Ovary (tissue), 9 donors: ENCODE results near the gene SOCS2. TPM values are rescaled to one million over a fixed set of nuclear protein-coding genes. Genes with fewer than 3 reads are reported as not detected.
"Not testable (repeated sequence)": the region's sequence is repeated elsewhere in the genome, so short reads cannot be mapped to it uniquely, and the experiment has no call there.

Source experiments
- DNase-seq, 5 donors: peaks; one replicate each; pipeline ENCODE4 v3.0.0-alpha.2; 2019 to 2020
- H3K27ac ChIP-seq, 2 donors: fragments of 200-600 bp; one replicate each; pipeline versions ENCODE4 v1.5.1 to v1.8.0; 2019 to 2022
- H3K27me3 ChIP-seq: fragments of 200-600 bp; one replicate; pipeline ENCODE4 v1.8.0; 2022
- H3K36me3 ChIP-seq: fragments of 200-600 bp; sonication (generic); one replicate; pipeline ENCODE4 v1.5.1; 2019
- H3K4me1 ChIP-seq: one replicate; pipeline ENCODE4 v1.8.1; 2013; ENCODE audit warnings: mild to moderate bottlenecking, moderate library complexity; ENCODE audit not compliant: insufficient read depth
- H3K4me3 ChIP-seq: fragments of 200-600 bp; sonication (generic); one replicate; pipeline ENCODE4 v1.5.1; 2017
- H3K9me3 ChIP-seq, 2 donors: fragments of 200-600 bp in 1 of 2; sonication (generic) in 1 of 2; one replicate each; pipeline versions ENCODE4 v1.5.1 to v1.8.1; 2013 to 2019; ENCODE audit warnings: mild to moderate bottlenecking in 1 of 2, moderate library complexity in 1 of 2
- CTCF ChIP-seq, 3 donors: fragments of 450-650 bp in 2 of 3; fragments of 200-600 bp in 1 of 3; IDR thresholded peaks; one replicate each; pipeline versions ENCODE4 v1.5.1 to v1.8.0; 2016 to 2022; ENCODE audit warnings: antibody characterized with exemption in 3 of 3, mild to moderate bottlenecking in 1 of 3
- EP300 ChIP-seq: sonication (generic); formaldehyde crosslinking; IDR thresholded peaks from one replicate; pipeline ENCODE4 v1.6.1; 2017; ENCODE audit warnings: antibody characterized with exemption
- POLR2A ChIP-seq: fragments of 450-650 bp; IDR thresholded peaks from one replicate; pipeline ENCODE4 v1.6.1; 2017; ENCODE audit warnings: antibody characterized with exemption, mild to moderate bottlenecking, moderate library complexity
- WGBS, 3 donors: extraction: QIAGEN DNeasy Blood & Tissue Kit in 1 of 3; methylation state at CpG; one replicate each; pipeline versions ENCODE4 v1.1.5 to v1.1.7; 2013 to 2017; 5-methylcytosine and 5-hydroxymethylcytosine counted together
- intact Hi-C, 4 donors: fragments of 100-400 bp; cut with DNase I; formaldehyde crosslinking; loops; one replicate each; pipeline versions ENCODE4 v1.11.0 to v1.15.1; 2022 to 2023
- polyA plus RNA-seq, 2 donors: library from polyadenylated mRNA; stranded (reverse); fragments of 200-250 nt in 1 of 2; fragments of 350-450 nt in 1 of 2; fragmentation: Illumina TruSeq in 1 of 2; extraction: RNeasy Lipid Tissue Mini Kit (QIAGEN cat#74804) in 1 of 2; gene quantifications; one replicate each; pipeline ENCODE4 v1.2.3, GENCODE V29; 2013 to 2014
- total RNA-seq, 7 donors: library from RNA; depleted of rRNA in 2 of 7; stranded (reverse); fragments of >200 nt in 2 of 7; fragmentation: NEBNext Ultra II Directional in 3 of 7; extraction: Animal tissue kit (Norgen Biotek cat#: 25700) in 3 of 7; gene quantifications; one replicate each; pipeline versions ENCODE4 v1.1.0 to v1.2.4, GENCODE V29; 2016 to 2023
- donor health status: DM: no; HTN: no; CAD: no; lungs with moderate emphysema.
- donor health status: DM: no; HTN: no; CAD: no.
- donor health status: Bipolar disorder and iron deficiency.
- donor health status: DM: yes; HTN: yes; CAD: no.
- donor health status: DM: no; HTN: no; CAD: no.
- donor health status: DM: yes; HTN: yes; CAD: no.

SOCS2 gene
- total and polyA plus RNA-seq, 9 donors, result 10.0 to 67.9 (median 21.0) TPM

- intact Hi-C loops, result no loop called here
- TF ChIP-seq CTCF (IDR thresholded peaks at IDR 0.05) (no peak), EP300 (no peak), POLR2A (no peak)
- WGBS, 3 donors, result 61 to 78% (median 67%) methylated on average over 2 of the region's 2 CpGs
- DNase-seq, result no peak
- Histone ChIP-seq H3K36me3 (no peaks in the 10 kb centered on the region), H3K27me3 (no peaks in the 10 kb centered on the region), H3K4me1 (no peaks in the 10 kb centered on the region), H3K4me3 (no peak overlapping the region), H3K27ac (no peak overlapping the region), H3K9me3 (no peaks in the 10 kb centered on the region)
Measured at GRCh38 chr12:93624595-93625294, 52.3 kb downstream of the SOCS2 start.

GRCh38 chr12:93625295-93625645 lies 52.8 kb downstream of the SOCS2 start:
- H3K4me3 ChIP-seq, H3K27me3 ChIP-seq, H3K36me3 ChIP-seq, H3K4me1 ChIP-seq, H3K9me3 ChIP-seq, intact Hi-C loops, DNase-seq, H3K27ac ChIP-seq: not testable (repeated sequence)
- WGBS, 3 donors, result 89 to 91% (median 89%) methylated on average over 8 of the region's 8 CpGs

- TF ChIP-seq EP300 (no peak), CTCF (IDR thresholded peaks at IDR 0.05) (no peak), POLR2A (no peak)
- intact Hi-C loops, result no loop called here
- H3K9me3 ChIP-seq, result no peaks in the 10 kb centered on the region
- no peak overlapping the region for H3K4me3 ChIP-seq
- H3K36me3 ChIP-seq, result no peaks in the 10 kb centered on the region
- H3K27me3 ChIP-seq, result no peaks in the 10 kb centered on the region
- H3K4me1 ChIP-seq, result no peaks in the 10 kb centered on the region
- H3K27ac ChIP-seq, result no peak overlapping the region
- WGBS, 3 donors, result 65 to 73% (median 70%) methylated on average over 4 of the region's 4 CpGs
- DNase-seq, result no peak
Measured at GRCh38 chr12:93626160-93626559, 53.7 kb downstream of the SOCS2 start.

Other genes with a start within 250 kb of the SOCS2 start
- gene NUDT4, start 194.8 kb upstream of the SOCS2 start, total RNA-seq, result 100 to 1,000 TPM; 129 to 185 (median 149) TPM
- gene NUDT4, start 194.8 kb upstream of the SOCS2 start, polyA plus RNA-seq, result 100 to 1,000 TPM; 102 to 124 TPM
- gene UBE2N, start 130.7 kb upstream of the SOCS2 start, total RNA-seq, result 100 to 1,000 TPM in 1 of 7 donors, 10 to 100 TPM in 6; 18.8 to 102 (median 63.3) TPM
- 10 to 100 TPM; 36.1 to 90.6 TPM for gene UBE2N, start 130.7 kb upstream of the SOCS2 start, polyA plus RNA-seq
- 10 to 100 TPM; 34.9 to 72.7 (median 47.9) TPM for gene MRPL42, start 105.2 kb upstream of the SOCS2 start, total RNA-seq
- 10 to 100 TPM; 22.4 to 39.9 TPM for gene MRPL42, start 105.2 kb upstream of the SOCS2 start, polyA plus RNA-seq
- 10 to 100 TPM; 11.4 to 67.8 (median 16.9) TPM for gene CRADD, start 104.7 kb downstream of the SOCS2 start, total RNA-seq
- 10 to 100 TPM; 13.9 to 17.9 TPM for gene CRADD, start 104.7 kb downstream of the SOCS2 start, polyA plus RNA-seq